NCI-H69 (cell line): Measurements from ENCODE around the gene VSNL1.

Experiments used
- DNase-seq: peaks from one replicate; lab custom pipeline; 2025; lab: John Stamatoyannopoulos, UW

VSNL1 gene

GRCh38 chr2:17646081-17646554 is 105.6 kb downstream of the VSNL1 start:
- peak; percentile 38 for DNase-seq

DNA sequence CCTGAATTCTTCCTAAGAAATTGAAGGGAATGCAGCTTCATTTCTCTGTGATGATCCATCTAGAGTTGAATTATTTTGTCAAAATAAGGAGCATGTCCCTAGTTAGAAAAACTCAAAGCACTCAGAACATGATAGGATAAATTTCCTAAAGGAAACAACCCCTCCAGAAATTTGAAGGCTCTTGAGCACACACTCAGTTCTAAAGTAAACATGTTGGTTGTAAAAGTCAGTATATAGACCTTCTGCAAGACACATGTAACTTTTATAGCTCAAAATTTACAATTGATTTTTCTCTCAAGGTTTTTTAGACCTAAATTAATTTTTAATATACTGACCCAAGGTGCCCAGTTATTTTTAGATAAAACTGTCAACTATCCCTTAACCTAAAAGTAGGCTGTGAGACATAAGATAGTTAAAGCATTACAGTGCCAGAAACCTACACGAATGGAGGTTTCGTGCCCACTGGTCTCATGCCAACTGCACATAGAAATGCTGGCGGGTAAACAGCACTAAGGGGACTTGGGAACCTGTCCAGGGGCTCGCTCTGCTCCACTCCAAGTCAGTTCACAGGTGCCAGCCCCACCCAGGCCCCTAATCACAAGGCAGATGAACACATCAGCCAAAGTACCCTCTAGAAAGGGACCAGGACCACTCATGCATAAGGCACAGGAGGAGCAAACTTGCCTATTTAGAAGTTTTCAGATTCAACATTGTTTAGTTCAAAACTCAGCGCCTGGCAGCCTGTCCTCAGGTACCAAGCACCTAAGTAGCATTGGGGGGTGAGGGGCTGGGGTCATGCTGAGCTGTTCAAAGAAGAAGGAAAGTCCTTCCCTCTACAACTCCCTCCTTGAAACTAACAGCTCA is 106.6 kb downstream of the VSNL1 start:
- no peak for DNase-seq

DNA sequence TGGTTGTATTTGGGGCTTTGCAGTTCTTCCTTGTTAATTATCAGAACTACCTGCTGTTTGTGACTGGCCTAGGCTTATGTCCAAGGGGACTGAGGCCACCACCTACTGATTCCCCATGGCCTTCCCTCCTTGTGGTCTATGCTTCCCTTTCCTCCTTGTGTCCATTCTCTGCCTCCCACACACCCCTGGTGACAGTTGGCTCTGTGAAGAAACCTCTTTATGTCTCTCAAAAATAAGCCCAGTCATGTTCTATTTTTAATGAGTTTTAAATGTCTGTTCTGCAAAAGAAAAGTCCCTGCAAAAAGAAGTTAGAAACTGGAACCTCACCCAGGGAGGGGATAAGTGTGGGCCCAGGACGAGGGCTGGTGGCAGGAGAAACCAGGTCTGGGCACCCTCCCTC is 108.1 kb downstream of the VSNL1 start:
- DNase-seq, result no peak

DNA sequence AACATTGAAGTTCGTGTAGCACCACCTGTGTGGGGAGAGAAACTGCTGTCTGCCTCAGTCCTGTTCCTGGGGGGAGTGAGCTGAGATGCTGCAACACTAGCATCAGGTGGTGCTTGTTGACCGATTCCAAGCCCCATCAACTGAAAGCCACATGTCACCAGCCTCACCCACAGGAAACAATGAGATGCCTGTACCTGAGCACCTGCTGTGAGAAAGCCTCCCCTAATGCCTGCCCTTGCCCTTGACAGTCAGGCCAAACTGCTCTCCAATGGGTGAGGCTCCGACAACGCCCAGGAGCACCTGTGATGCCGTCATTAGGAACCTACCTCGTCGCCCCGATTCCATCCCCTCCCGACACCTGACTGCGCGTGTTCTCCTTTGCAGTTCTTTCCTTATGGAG is 108.5 kb downstream of the VSNL1 start:
- DNase-seq, result no peak

DNA sequence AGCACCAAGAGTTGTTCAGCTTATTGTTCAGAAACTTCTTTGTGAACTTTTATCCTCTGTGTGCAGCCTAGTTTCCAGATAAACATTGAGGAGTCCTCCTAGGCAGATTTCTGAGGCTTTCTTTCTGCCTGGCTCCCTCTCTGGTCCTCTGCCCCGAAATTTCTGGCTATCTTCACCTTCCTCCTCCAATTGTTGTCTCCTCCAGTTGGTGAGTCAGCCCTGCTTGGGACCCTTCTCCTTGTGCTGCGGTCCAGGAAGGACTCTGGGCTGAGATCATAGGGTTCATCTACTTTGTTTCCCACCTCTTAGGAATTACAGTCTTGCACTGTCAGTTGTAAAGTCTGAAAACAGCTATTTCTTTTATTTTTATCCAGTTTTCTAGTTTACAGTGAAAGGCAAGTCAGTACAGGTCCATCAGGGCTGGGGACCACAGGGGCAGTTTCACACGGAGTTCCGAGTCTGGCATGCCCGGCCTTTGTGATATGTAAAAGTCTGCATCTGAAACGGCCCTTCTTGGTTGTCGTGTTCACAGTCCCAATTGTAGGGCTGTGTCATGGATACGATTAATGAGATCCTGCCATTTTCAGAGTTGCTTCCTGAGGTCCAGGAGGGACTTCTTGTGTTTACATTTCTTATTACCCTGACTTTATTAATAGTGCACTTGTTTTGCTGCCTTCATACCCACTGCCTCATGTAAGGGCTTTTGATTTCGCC is 112.3 kb downstream of the VSNL1 start:
- DNase-seq, result no peak

DNA sequence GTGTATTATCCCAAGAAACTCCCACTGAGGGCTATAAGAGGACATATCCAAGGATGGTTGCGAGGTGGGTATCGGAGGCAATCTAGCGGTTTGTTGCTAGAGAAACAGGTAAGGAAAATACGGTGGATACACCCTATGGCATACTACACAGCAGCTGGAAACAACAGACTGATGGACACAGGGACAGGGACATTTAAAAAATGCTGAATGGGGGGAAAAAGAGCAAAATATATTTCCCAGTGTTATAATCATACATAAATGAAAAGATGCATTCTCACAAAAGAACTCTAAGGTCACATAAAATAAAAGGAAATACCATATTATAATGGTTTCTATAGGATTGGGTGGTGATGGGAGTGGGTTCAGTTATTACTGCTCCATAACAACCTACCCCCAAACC is 117.3 kb downstream of the VSNL1 start:
- DNase-seq, result no peak

GRCh38 chr2:17658251-17658843 is 117.9 kb downstream of the VSNL1 start:
- DNase-seq, result no peak

DNA sequence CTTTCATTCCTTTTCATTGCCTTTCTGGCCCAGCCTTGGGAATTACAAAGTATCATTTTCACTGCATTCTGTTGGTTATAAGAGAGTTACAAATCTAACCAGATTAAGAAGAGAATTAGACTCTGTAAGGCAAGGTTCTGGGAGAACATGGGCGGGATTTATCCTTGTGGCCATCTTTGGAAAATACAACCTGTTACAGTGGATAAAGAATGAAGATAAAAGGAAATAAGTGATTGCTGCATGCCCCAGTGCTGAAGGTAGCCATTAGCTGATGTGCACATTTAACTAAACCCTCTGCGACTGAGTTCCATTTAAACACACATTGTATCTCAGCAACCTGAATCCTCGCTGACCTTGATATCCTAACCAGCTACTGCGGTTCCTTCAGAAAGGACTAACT is 119.7 kb downstream of the VSNL1 start:
- DNase-seq, result no peak

DNA sequence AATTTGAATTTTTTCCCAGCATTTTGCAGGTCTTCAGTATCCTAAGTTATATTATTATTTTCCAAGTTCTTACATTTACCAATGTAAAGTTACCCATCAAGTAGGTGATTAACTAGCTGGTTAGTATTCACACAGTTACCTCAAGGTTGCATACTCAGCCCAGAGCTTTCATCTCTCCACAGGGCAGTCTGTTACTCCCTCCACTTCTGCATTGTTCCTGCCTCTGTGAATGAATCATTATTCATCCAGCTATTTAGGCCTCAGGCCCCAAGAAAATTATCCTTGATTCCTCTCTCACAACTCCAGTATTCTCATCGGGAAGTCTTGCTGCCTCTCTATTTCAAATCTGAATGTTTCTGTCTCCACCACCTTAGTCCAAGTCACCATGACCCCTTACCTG is 121.0 kb downstream of the VSNL1 start:
- no peak for DNase-seq

GRCh38 chr2:17662723-17663122 is 122.2 kb downstream of the VSNL1 start:
- no peak for DNase-seq

GRCh38 chr2:17664534-17664933 is 124.0 kb downstream of the VSNL1 start:
- DNase-seq, result no peak

GRCh38 chr2:17667898-17668297 is 127.4 kb downstream of the VSNL1 start:
- DNase-seq, result no peak

DNA sequence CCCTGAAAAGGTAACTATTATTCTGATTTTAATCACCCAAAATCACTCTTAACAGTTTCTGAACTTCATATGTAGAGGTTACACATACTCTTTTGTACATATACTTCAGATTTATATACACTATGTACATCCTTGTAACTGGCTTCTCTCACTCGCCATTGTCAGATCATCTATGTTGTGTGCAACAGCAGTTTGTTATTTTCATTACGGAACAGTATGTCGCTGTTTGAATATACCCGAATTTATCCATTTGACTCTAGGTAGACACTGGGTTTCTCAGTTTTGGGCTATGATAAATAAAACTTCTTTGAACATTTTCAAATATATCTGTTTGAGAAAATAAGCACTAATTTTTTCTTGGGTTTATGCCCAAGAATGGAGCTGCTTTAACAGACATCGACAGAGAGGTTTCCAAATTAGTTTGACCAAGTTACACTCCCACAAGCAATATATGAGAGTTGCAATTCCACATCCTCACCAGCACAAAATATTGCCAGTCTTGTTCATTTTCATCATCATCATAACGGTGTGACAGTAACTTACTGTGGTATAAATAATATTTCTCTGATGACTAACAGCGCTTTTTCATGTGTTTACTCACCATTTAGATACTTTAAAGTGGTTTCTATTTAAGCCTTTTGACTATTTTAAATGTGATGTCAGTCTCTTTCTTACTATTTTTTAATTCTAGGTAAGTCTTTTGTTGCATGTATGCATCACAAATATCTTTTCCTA is 132.3 kb downstream of the VSNL1 start:
- DNase-seq, result no peak

GRCh38 chr2:17674817-17675216 is 134.3 kb downstream of the VSNL1 start:
- no peak for DNase-seq

- DNase-seq, result no peak
Measured at GRCh38 chr2:17680119-17680518, 139.6 kb downstream of the VSNL1 start.

DNA sequence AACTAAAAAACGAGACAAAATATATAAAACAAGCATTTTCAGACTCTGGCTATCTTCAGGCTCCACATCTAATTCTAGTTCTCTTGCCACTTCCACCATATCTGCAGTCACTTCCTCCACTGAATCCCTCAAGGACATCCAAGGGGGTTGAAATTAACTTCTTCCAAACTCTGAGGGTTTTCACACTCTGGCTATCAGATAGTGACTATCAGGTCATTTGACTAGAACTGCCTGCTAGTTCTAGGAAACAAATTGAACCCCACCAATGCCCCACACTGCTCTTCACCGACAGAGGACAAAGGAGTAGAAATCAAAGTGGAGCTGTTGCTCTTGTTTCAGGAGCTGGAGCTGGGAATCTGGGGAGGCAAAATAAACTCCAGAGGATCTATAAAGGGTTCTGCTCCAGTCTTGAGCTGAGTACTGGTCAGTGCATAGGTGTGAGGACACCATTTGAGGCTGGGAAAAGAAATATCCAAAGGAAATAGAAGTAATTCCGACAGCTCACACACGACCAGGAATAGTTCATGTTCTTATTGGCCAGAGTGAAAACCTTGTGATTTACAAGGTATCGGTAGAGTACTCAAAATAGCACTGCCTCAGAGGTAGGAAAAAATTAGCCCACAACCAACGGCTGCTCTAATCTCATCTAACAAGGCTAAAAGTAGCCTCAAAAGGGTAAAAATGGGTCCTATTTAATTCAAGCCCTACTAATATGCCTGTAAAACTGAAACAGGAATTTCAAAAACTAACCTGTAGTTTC is 141.8 kb downstream of the VSNL1 start:
- no peak for DNase-seq

- DNase-seq, result no peak
Measured at GRCh38 chr2:17683981-17684380, 143.5 kb downstream of the VSNL1 start.

DNA sequence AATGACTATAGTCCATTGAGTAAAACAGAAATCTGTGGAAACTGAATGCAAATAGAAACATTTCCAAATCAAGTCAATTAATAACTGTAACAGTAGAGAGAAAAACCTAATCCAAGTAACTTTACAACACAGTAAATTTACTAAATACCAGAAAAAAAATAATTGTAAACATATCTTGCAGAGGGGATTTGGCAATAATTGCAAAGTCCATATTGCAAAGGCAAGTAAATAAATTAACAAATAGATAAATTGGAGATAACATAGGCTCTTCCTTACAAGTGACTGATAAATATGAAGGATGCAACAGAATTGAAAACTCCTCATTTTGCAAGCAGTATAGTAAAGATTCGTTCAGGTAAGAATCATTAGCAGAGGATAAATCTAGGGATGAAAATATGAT is 148.1 kb downstream of the VSNL1 start:
- no peak for DNase-seq

DNA sequence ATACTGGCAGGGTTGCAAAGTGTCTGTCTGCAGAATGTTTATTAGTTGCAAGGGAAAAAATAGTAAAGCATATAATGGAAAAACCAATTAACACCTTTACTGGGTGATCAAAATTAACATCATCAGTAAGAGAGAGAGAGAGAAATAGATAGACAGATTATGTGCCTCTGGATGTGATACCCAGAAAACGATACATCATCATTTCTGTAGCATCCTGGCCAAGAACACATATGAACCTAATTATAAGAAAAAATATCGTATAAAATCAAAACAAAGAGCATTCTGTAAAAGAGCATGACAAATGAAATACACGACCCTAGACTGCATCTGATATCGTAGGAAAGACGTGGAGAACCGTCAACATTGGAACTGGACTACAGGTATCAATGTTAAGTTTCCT is 148.5 kb downstream of the VSNL1 start:
- no peak for DNase-seq

DNA sequence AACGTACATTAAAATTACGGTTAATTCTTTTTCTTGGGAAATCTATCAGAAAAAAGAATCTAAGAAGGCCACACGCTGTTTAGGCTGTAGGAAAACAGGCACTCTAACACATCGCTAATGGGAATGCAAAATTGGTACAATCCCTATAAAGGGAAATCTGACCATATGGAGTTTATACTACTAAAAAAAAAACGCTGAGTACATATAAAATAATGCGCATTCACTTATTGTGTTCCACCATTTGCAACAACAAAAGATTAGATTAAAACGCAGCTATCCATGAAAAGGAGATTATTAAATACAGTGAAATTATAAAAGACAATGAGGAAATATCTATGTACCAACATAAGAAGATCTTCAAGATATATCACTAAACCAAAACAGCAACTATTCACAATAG is 150.3 kb downstream of the VSNL1 start:
- no peak for DNase-seq
